HG02759 (cell line): Measurements from ENCODE around the gene NFIA.
A peak's percentile ranks its signal among the peaks of the same experiment; 100 is the strongest.

Source experiments
- ATAC-seq: cut with Tn5 transposase; IDR thresholded peaks from one replicate; pipeline ENCODE4 v1.9.1; 2021; ENCODE audit warnings: mild to moderate bottlenecking, moderate library complexity; ENCODE audit not compliant: unreplicated experiment

Gene NFIA

GRCh38 chr1:61318319-61319125 is 236.2 kb downstream of the NFIA start:
- peak; percentile 99 for ATAC-seq

DNA sequence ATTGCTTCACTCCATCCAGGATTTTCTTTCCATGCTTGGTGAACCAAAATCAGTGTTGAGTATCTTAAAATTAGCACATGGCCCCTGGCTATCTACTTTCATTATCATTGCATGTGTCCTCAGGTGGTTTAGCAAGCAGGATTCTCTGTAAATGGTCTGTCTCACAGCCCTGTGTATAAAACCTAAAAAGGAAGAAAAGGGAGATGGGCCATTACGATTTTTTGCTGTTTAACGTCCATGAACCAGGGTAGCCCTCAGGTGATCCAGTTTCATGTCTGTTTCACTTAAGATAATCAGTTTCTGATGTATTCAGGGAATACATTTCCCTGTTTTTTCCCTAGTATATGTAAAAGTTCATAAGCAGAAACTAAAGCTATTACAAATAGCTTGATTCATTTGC is 238.2 kb downstream of the NFIA start:
- no peak for ATAC-seq

DNA sequence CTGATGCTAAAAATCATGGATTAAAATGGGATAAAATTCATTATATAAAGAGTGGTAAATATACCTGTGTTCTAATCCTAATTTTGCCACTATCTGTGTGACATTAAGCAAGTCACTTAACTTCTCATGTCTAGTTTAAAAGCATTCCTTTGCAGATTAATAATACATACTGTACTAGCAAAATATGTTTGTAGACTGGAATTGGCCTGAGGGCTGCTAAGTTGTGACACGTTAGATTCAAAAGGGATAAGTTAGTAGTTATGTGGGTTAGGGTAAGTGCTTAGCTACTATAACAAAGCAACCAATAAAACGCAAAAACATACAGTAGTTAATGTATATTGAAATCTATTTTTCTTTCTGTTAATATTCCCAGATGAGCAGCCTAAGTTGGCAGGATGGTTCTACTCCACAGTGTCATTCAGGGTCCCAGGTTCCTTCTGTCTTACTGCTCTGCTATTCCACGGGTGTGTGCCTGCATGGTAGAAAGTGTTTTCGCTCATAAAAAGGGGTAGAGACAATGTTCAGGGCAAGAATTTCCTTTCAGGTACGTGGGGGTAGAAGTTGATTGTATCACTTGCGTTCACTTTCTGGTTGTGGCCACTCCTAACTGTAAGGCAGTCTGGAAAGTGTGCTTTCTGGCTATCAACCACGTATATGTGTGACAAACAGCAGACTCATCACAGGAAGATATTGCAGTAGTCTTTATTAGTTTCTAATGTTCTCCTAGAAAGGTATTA is 239.8 kb downstream of the NFIA start:
- ATAC-seq: no peak

DNA sequence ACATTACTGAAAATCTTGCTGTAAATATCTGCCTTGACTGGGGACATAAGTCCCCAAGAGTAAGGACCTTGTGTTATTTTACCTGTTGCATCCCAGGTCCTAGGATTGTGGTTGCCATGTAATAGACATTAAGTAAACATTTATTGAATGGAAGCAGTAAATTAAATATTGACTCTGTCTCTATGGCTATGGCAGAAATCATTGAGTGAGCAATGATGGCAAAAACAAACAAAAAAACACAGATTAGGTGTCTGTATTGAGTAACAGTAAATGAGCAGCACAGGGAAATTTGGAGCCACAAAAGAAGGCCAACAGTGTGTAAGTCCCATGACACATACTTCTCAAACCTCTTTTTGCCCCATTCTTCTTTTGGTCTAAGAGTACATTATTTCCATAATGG is 240.4 kb downstream of the NFIA start:
- no peak for ATAC-seq

- no peak for ATAC-seq
Measured at GRCh38 chr1:61323681-61324328, 241.4 kb downstream of the NFIA start.

- ATAC-seq: no peak
Measured at GRCh38 chr1:61326713-61327112, 244.4 kb downstream of the NFIA start.

GRCh38 chr1:61327436-61327835 is 245.1 kb downstream of the NFIA start:
- no peak for ATAC-seq

DNA sequence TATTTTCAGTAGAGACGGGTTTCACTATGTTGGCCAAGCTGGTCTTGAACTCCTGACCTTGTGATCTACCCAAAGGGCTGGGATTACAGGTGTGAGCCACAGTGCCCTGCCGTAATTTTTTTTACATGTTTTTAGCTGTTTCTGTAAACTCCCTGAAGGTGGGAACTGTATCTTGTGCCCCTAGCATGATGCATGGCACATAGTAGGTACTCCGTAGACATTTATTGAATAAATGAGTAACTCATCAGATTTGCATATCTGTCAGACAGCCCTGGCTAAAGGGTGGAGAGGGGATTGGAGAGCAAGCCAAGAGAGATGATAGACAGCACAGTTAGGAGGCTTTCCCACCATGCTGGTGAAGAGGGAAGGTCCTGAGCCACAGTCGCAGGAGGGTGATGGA is 247.2 kb downstream of the NFIA start:
- ATAC-seq: no peak

GRCh38 chr1:61330018-61330417 is 247.7 kb downstream of the NFIA start:
- no peak for ATAC-seq

DNA sequence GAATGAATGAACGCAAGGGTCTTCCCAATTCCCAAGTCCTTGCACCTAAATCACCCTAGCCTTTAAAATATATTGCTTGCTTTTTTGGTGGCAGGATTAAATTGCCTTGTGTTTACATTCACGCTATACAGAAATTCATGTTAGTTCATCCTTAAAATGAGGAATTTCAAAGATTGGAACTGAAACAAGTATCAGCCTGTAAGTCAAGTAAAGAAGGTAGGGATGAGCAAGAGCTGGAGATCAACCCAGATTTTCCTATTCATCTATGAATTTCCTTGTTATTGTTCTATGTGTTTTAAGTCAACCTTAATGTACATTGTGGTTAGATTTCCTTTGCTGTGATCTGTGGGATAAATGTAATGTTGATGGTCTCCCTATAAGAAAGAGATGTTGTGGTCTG is 248.2 kb downstream of the NFIA start:
- no peak for ATAC-seq

DNA sequence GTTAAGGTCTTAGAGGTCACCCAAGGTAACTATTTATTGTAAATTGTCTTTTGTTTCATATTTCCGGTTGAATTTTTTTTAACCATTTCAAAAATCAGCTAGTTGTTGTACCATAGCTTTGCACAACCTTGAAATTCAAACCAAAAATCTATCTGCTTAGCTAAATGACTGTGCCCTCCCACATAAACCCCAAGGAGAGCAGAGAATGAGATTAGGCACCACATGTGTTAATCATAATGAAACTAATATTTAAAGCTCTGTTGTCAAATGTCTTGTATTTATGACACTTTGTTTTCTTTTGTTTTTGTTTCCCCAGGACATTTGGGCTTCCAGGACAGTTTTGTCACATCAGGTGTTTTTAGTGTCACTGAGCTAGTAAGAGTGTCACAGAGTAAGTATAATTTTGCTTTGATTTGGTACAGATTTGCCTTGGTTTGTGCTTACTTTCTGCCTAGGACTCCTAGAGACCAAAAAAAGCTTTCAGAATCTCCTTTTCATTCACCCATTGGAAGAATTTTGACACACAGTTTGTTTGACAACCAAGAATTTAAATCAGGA is 249.9 kb downstream of the NFIA start:
- peak; percentile 99 for ATAC-seq

- ATAC-seq: no peak
Measured at GRCh38 chr1:61332796-61333195, 250.4 kb downstream of the NFIA start.

GRCh38 chr1:61334718-61335589 is 252.6 kb downstream of the NFIA start:
- no peak for ATAC-seq

DNA sequence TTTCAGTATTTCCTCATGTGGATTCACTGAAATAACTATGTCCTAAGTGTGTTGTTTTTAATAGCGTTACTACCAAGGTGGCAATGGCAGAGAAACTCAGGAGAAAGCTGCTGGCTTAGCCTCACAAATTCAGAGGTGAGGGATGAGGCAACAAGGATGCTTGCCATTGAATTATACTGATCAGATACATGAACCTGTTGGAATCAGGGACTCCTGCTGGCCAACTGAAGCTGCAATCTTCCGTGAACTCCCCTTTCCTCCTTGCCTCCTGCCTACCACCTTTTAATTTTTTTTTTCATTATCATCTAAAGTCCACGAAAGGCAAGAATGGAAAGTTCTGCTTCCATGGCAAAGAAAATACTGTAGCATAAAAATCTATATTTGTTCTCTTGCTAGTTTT is 254.7 kb downstream of the NFIA start:
- ATAC-seq: no peak

DNA sequence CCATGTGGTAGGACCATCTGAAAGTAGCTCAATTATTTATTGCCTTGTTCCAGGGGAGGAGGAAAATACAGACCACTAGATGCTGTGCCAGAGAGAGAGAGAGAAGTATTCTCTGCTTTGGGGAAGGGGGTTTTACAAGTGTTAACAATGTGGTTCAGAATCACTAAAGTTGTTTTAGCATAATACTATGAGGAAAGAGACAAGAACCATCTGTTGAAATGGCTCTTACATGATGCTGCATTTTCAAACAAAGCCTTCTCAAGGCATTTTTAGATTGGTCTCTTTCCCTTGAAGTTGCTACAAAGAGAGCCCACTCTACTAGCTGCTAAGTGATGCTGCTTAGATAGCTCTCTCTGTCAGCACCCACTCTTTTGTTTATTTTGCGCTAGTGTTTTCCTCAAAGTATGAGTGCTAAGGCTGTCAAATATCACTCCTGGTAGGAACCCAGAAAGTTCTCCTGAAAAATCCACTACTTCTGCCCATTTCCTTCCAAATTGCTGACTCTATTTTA is 255.1 kb downstream of the NFIA start:
- no peak for ATAC-seq

GRCh38 chr1:61337981-61338848 is 255.9 kb downstream of the NFIA start:
- no peak for ATAC-seq

GRCh38 chr1:61338899-61339298 is 256.5 kb downstream of the NFIA start:
- no peak for ATAC-seq

- no peak for ATAC-seq
Measured at GRCh38 chr1:61341426-61341825, 259.1 kb downstream of the NFIA start.

DNA sequence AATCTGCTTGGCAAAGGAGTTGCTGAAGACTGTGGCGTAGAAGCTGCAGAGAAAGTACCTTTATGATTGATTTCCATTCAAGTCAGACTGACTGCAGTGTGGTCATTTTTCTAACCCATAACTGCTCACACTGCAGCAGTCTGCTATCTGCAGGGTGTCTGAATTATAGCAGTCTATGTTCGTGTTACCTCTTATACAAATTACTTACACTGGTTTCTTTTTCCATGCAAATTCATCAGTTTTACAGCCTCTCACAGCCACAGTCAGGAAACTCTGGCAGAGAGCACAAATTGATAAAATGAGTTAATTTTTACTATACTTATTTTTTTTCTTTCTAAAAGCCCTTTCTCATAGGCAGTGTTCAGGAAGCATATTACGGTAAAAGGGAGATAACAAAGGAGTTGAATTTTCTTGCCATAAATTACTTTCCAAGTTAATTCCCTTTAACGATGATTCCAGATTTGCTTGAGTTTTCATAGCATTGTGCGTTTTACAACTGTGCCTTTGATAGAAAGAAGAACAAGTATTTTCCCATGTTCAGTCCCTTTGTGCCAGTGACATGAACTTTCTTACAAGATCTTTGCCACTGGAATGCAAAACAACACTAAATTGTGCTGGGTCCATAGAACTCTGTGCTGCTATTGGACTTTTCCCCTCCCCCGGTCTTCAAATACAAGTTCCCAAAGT is 261.5 kb downstream of the NFIA start:
- ATAC-seq: no peak
